ENCODE measurements around the gene RRAGC. TPM values are rescaled to one million over a fixed set of nuclear protein-coding genes. Genes with fewer than 3 reads are reported as not detected.

RRAGC gene
- total and polyA plus RNA-seq, 2 donors (not counting 1 experiment from before 2014, with no cell fraction given), result 27.4 to 53.4 TPM

DNA sequence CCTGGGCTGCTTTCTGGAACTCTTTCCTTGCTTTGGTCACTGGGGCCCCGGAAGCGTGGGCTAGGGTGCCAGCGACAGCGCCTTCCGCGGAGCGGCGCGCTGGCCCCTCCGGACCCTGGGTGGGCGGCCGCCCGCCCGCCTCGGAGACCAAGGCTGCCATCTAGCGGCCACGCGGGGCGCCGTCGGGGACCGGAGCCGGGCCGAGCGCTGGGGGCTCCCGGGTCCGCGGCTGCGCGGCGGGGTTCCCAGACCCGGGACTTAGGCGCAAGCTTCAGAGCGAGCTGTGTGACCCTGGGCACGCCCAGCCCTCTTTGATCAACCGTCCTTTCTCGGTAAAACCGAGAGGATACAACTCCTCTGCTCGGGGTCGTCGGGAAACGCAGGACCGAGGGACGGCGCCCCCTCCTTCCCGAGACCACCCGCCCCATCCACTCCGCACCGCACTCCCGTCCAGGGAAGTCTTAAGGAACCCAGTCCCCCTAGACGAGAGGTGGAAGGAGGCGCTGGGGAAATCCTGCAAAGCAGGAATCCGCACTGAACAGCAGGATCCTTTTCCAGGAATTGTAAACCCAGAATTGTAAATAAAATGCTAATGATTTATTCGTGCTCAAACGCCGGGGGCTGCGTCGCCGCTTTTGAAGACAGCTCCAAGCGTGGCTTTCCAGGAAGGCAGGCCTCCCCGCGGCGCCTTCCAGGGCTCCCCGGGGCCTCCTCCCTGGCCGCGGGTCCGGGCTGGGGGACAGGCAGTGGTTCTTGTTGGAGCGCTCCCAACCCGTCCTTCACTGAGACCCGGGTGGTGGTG, 41.2 kb downstream of the RRAGC start:
- Histone ChIP-seq H3K36me3 (ENCODE audit: control insufficient read depth, insufficient read depth, low read length) (no peaks in the 10 kb centered on the region), H3K79me2 (ENCODE audit: control insufficient read depth, insufficient read depth, low read length) (no peaks in the 10 kb centered on the region), H3K9ac (ENCODE audit: insufficient read depth, low read length) (no peak overlapping the region), H3K27me3 (ENCODE audit: control insufficient read depth, insufficient read depth, low read length) (peaks cover 37% of the 10 kb centered on the region), H4K20me1 (ENCODE audit: control insufficient read depth, extremely low read depth, insufficient read depth, low read length) (no peaks in the 10 kb centered on the region), H3K4me1 (ENCODE audit: control insufficient read depth, extremely low read depth, insufficient read depth, low read length) (no peaks in the 10 kb centered on the region), H3K4me3 (replicated peaks in 1 of 4; ENCODE audit: control extremely low read depth in 1 of 4, insufficient read depth in 1 of 4, low read depth in 3 of 4, low read length in 4 of 4) (peak overlapping the region in 1 of 4 experiments; percentile 14), H3K27ac (ENCODE audit: insufficient read depth, low read length) (no peak overlapping the region), H3K9me3 (ENCODE audit: control insufficient read depth, insufficient read depth, low read depth, low read length) (no peaks in the 10 kb centered on the region), H2AFZ (ENCODE audit: low read length) (no peak overlapping the region), H3K4me2 (ENCODE audit: extremely low read depth, insufficient read depth, low read length) (peak overlapping the region; percentile 52)
- peak in 1 of 2 donors; percentile 5 for DNase-seq (ENCODE audit: low read depth in 2 of 2)
- peak; percentile 64 for TF ChIP-seq EZH2 (IDR thresholded peaks at IDR 0.05; ENCODE audit: low read length, missing control alignments)
- TF ChIP-seq, protein P1, sequence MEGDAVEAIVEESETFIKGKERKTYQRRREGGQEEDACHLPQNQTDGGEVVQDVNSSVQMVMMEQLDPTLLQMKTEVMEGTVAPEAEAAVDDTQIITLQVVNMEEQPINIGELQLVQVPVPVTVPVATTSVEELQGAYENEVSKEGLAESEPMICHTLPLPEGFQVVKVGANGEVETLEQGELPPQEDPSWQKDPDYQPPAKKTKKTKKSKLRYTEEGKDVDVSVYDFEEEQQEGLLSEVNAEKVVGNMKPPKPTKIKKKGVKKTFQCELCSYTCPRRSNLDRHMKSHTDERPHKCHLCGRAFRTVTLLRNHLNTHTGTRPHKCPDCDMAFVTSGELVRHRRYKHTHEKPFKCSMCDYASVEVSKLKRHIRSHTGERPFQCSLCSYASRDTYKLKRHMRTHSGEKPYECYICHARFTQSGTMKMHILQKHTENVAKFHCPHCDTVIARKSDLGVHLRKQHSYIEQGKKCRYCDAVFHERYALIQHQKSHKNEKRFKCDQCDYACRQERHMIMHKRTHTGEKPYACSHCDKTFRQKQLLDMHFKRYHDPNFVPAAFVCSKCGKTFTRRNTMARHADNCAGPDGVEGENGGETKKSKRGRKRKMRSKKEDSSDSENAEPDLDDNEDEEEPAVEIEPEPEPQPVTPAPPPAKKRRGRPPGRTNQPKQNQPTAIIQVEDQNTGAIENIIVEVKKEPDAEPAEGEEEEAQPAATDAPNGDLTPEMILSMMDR (conservative IDR thresholded peaks at IDR 0.05 in 1 of 2, IDR thresholded peaks at IDR 0.05 in 1 of 2; ENCODE audit: low read depth in 1 of 2, low read length in 2 of 2), result peak; percentile 18 to 45

DNA sequence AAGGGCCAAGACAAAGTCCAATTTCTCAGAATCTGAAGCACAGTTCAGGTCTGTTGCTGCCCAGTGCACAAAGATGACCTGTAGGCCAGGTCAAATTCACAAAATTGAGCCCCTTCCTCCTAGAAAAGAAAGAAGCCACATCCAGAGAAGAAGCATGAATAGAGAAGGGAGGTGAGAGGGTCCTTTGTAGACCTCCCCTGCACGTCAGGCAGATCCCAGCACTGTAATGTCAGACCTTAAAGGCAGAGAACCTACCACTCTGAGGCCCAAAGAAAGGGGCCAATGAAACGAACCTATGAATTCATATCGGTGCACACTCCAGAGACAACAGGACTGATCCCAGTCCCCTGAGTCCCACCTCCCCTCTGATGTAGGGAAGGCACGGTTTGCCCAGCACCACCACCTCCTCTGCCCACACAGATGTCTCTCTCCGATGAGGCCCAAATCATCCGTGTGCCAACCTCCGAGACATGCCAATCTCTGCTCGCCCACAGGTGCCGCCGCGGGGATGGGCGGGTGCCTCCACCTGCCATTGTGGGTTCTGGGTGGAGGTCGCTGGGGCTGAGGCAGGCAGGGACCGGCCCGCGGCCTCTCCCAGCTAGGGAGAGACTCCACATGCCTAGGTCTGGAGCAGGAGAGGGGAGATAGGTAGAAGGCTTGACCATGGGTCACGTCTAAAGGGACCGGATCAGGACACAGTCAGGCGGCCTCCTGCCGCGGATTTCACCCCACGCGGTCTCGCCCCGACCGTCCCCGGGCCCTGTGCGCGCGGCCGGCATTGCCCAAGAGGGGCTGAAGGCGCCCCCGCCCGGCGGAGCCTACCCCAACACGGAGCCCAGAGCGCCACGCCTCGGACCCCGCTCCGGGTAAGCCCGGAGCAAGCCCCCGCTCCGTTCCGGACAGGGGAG, 42.1 kb downstream of the RRAGC start:
- H3K27ac ChIP-seq (ENCODE audit: insufficient read depth, low read length), result no peak overlapping the region
- TF ChIP-seq EZH2 (IDR thresholded peaks at IDR 0.05; ENCODE audit: low read length, missing control alignments), result no peak
- TF ChIP-seq, protein P1 (conservative IDR thresholded peaks at IDR 0.05 in 1 of 2, IDR thresholded peaks at IDR 0.05 in 1 of 2; ENCODE audit: low read depth in 1 of 2, low read length in 2 of 2), result no peak
- H3K4me2 ChIP-seq (ENCODE audit: extremely low read depth, insufficient read depth, low read length), result peak overlapping the region; percentile 8
- H3K36me3 ChIP-seq (ENCODE audit: control insufficient read depth, insufficient read depth, low read length), result no peaks in the 10 kb centered on the region
- no peaks in the 10 kb centered on the region for H3K4me1 ChIP-seq (ENCODE audit: control insufficient read depth, extremely low read depth, insufficient read depth, low read length)
- no peaks in the 10 kb centered on the region for H3K79me2 ChIP-seq (ENCODE audit: control insufficient read depth, insufficient read depth, low read length)
- H3K9ac ChIP-seq (ENCODE audit: insufficient read depth, low read length), result no peak overlapping the region
- H3K27me3 ChIP-seq (ENCODE audit: control insufficient read depth, insufficient read depth, low read length), result peaks cover 37% of the 10 kb centered on the region
- no peaks in the 10 kb centered on the region for H4K20me1 ChIP-seq (ENCODE audit: control insufficient read depth, extremely low read depth, insufficient read depth, low read length)
- H3K4me3 ChIP-seq (replicated peaks in 1 of 4; ENCODE audit: control extremely low read depth in 1 of 4, insufficient read depth in 1 of 4, low read depth in 3 of 4, low read length in 4 of 4), result peak overlapping the region in 1 of 4 experiments; percentile 14
- DNase-seq (ENCODE audit: low read depth in 2 of 2), result no peak
- no peak overlapping the region for H2AFZ ChIP-seq (ENCODE audit: low read length)
- H3K9me3 ChIP-seq (ENCODE audit: control insufficient read depth, insufficient read depth, low read depth, low read length), result no peaks in the 10 kb centered on the region
